SK-N-SH treated with all-trans-retinoic acid at 6 μM for 48 hours (cell line): Measurements from ENCODE around the gene EHBP1.

Source experiments
- ARNTL ChIP-seq: fragments of 450-650 bp; formaldehyde crosslinking; IDR thresholded peaks from 2 replicates; pipeline ENCODE4 v1.5.0; 2020; ENCODE audit warnings: low read depth, mild to moderate bottlenecking, moderate library complexity, borderline replicate concordance
- CREB5 ChIP-seq: fragments of 250-450 bp; sonication (Bioruptor Pico); IDR thresholded peaks from 2 replicates; pipeline ENCODE4 v1.5.1; 2020; ENCODE audit warnings: low read depth, mild to moderate bottlenecking, moderate library complexity
- CSDC2 ChIP-seq: fragments of 250-450 bp; sonication (Bioruptor Pico); IDR thresholded peaks from 2 replicates; pipeline ENCODE4 v1.5.0; 2020; ENCODE audit warnings: mild to moderate bottlenecking, moderate library complexity
- ISL1 ChIP-seq: fragments of 250-450 bp; sonication (Bioruptor Pico); IDR thresholded peaks from 2 replicates; pipeline ENCODE4 v2.1.2; 2022; ENCODE audit warnings: mild to moderate bottlenecking, moderate library complexity
- ZC3H10 ChIP-seq: fragments of 250-450 bp; sonication (Bioruptor Pico); IDR thresholded peaks from 2 replicates; pipeline ENCODE4 v1.5.1; 2021; ENCODE audit warnings: mild to moderate bottlenecking, moderate library complexity
- ZFP30 ChIP-seq: fragments of 450-650 bp; formaldehyde crosslinking; IDR thresholded peaks from 2 replicates; pipeline ENCODE4 v1.5.0; 2022; ENCODE audit warnings: mild to moderate bottlenecking, moderate library complexity
- ZNF565 ChIP-seq: fragments of 450-650 bp; formaldehyde crosslinking; conservative IDR thresholded peaks from 2 replicates; pipeline ENCODE4 v1.5.0; 2020; ENCODE audit warnings: low read depth, mild to moderate bottlenecking, moderate library complexity
- ZNF70 ChIP-seq: fragments of 450-650 bp; formaldehyde crosslinking; IDR thresholded peaks from 2 replicates; pipeline ENCODE4 v1.5.0; 2020; ENCODE audit warnings: mild to moderate bottlenecking, moderate library complexity
- TF ChIP-seq, protein P1 (sequence below): fragments of 250-450 bp; sonication (Bioruptor Pico); IDR thresholded peaks from 2 replicates; pipeline ENCODE4 v1.8.0; 2020; ENCODE audit warnings: mild to moderate bottlenecking, moderate library complexity, borderline replicate concordance
- TF ChIP-seq, protein P2 (sequence below): fragments of 250-450 bp; sonication (Bioruptor Pico); IDR thresholded peaks from 2 replicates; pipeline ENCODE4 v1.8.0; 2021; ENCODE audit warnings: low read depth, mild to moderate bottlenecking, moderate library complexity, borderline replicate concordance

DNA sequence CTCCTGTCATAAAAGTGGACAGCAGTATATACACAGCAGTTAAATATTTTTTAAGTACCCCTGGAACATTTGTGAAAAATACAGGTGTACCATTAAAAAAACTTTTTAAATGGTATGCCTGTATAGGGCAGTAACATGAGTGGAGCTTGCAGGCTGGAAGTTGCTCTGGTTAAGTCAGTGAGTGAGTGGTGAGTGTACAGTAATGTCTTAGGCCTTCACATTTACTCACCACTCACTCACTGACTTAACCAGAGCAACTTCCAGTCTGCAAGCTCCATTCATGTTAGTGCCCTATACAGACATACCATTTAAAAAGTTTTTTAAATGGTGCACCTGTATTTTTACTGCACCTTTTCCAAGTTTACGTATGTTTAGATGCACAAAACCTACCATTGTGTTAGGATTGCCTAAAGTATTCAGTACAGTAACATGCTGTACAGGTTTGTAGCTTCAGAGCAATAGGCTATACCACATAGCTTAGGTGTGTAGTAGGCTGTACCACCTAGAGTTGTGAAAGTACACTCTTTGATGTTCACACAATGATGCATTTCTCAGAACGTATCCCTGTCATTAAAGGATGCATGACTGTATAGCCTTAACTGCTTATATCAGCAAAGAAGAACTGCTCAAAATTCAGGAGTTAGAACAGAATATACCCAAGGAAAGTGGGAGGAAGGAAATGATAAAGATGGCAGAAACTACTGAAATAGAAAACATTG lies 112.6 kb downstream of the EHBP1 start:
- TF ChIP-seq ZNF70 (CRISPR knock-in tag) = no peak
- TF ChIP-seq ZC3H10 (CRISPR knock-in tag) = no peak
- no peak for TF ChIP-seq ARNTL
- TF ChIP-seq, protein P1, sequence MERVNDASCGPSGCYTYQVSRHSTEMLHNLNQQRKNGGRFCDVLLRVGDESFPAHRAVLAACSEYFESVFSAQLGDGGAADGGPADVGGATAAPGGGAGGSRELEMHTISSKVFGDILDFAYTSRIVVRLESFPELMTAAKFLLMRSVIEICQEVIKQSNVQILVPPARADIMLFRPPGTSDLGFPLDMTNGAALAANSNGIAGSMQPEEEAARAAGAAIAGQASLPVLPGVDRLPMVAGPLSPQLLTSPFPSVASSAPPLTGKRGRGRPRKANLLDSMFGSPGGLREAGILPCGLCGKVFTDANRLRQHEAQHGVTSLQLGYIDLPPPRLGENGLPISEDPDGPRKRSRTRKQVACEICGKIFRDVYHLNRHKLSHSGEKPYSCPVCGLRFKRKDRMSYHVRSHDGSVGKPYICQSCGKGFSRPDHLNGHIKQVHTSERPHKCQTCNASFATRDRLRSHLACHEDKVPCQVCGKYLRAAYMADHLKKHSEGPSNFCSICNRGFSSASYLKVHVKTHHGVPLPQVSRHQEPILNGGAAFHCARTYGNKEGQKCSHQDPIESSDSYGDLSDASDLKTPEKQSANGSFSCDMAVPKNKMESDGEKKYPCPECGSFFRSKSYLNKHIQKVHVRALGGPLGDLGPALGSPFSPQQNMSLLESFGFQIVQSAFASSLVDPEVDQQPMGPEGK (CRISPR knock-in tag) = no peak
- no peak for TF ChIP-seq ZNF565 (CRISPR knock-in tag)
- no peak for TF ChIP-seq CSDC2 (CRISPR knock-in tag)
- TF ChIP-seq ISL1 (CRISPR knock-in tag) = no peak
- TF ChIP-seq, protein P2, sequence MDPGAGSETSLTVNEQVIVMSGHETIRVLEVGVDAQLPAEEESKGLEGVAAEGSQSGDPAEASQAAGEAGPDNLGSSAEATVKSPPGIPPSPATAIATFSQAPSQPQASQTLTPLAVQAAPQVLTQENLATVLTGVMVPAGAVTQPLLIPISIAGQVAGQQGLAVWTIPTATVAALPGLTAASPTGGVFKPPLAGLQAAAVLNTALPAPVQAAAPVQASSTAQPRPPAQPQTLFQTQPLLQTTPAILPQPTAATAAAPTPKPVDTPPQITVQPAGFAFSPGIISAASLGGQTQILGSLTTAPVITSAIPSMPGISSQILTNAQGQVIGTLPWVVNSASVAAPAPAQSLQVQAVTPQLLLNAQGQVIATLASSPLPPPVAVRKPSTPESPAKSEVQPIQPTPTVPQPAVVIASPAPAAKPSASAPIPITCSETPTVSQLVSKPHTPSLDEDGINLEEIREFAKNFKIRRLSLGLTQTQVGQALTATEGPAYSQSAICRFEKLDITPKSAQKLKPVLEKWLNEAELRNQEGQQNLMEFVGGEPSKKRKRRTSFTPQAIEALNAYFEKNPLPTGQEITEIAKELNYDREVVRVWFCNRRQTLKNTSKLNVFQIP (CRISPR knock-in tag) = no peak
- no peak for TF ChIP-seq ZFP30 (CRISPR knock-in tag)
- TF ChIP-seq CREB5 = no peak
